ENCODE measurements around the gene PCSK6.
"Not testable (repeated sequence)": the region's sequence is repeated elsewhere in the genome, so short reads cannot be mapped to it uniquely, and the experiment has no call there.

Gene PCSK6

GRCh38 chr15:101372960-101373525, 116.5 kb downstream of the PCSK6 start:
- DNase-seq: no peak

DNA sequence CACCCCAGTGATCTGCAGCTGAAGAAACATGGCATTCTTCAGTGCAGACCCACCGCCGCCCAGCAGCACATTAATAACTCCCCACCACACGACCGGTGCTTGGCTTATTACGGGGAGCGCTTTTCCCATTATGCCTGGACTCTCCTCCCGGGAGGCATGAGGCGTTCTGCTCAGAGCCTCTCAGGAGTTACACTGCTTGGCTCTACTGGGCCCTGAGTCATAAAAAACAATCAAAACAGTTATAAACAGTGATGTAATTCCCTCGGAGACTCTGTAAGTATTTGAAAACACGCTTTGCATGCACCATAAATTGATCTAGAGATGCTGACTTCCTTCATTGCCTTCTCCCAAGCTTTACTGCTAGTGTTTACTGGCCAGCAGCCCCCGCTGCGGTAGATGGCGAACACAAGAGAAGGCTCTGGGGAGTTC, 117.3 kb downstream of the PCSK6 start:
- DNase-seq: no peak

DNA sequence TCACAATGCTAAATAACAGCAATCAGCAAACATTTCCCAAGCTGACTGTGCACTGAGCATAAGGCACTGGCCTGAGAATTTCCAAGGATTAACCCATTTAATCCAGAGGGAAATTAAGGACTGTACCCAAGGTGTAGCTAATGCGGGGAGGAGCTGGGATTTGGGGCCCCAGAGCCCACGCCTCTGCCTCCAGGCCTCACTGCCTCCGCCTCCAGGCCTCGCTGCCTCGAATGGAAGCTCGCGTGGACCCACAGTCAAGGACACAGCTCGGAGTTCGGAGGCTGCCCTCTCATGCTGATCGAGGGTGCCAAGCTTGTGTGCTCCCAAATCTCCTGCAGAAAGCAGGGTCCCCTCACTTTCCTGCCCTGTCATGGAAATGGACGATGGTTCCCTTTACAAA, 118.0 kb downstream of the PCSK6 start:
- no peak for DNase-seq

DNA sequence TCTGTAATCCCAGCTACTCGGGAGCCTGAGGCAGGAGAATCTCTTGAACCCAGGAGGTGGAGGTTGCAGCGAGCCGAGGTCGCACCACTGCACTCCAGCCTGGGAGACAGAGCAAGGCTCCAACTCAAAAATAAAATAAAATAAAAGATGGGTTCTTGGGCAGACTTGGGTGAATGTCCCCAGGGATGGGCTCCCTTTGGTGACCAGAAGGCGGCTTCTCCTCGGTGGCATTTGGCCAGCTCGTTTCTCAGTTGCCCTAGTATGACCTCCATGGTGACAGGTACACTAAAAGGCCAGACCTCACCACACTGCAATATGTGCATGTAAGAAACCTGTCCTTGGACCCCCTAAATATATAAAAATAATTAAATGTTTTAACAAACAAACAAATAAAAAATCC, 118.4 kb downstream of the PCSK6 start:
- no peak for DNase-seq

- no peak for DNase-seq
These were observed 119.0 kb downstream of the PCSK6 start for GRCh38 chr15:101370330-101371024.

DNA sequence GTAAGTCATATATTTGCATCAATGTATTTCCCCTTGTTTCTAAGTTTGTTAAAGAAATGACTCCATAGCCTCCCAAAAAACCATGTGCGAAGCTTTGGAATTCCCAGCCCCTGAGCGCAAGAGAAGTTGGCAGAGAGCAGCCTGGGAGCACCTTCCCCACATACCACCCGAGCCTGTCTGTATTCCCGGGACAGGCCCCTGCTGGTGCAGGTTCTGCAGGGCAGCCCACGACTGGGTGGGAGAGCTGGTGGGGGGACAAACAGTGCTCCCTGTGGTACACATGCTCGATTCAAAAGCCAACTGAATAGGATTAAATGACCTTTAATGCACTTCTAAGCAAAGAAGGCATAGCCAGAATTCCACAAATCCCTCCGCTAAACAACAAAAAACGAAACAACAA, 119.8 kb downstream of the PCSK6 start:
- no peak for DNase-seq

DNA sequence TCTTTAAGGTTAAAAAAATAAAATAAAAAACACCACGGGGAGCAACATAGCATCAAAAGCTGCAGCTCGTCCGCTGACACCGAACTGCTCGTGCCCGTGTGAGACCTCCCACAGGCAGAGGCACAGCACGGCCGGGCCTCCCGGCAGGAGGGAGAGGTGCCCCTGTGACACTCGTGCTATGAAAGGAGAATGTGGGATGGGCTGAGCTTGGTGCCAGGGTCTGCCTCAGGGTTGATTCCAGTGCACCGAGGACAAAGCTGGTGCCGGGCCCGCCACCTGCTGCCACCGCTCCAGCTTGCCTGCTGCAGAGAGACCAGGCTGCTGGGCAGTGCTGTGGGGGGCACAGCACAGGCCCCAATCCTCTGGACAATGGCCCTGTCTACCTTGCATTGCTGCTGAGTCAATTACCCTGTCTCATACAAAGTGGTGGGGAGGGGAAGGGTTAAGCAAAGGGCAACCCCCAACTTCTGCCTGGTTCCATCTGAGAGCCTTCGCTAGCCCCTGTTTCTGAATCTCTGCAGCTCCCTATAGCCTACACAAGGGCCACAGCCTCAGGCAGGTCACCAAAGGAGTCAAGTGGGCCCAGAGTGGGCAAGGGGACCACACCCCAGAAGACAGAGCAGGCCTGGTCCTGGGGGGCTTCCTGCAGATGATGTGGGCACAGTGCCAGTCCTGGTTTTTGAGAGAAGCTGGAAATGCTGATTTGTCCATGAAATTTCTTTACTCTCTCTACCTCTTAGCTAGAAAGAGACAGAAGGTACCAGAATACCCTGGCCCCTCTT, 120.5 kb downstream of the PCSK6 start:
- no peak for DNase-seq

DNA sequence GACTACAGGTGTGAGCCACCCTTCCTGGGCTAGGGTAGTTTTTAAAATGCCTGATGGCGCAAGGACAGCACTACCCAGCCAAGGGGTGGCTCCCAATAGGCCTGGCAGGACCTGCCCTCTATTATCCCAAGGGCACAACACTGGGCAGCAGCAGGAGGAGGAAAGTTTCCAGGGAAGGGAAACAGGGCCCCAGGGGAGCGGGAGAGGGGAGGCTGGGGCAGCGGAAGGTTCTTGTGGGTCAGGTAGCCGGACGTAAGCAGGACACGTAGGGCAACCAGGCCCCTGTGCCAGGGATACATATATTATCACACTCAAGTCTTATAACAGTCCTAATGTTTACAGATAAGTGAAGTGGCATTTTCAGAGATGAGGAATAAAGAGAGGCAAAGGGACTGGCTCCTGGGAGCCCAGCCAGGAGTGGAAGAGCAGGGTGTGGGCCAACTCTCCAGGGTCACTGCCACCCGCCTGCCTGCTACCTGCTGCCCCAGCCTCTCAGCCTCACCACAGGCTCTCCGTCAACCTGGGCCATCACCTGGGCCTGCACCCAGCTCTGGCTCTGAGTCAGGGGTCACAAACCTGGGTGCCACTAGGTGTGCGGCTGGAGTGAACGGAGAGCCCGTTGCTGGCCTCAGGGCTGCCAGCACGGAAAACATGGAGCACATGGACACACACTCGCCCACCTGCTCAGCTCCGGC, 121.3 kb downstream of the PCSK6 start:
- DNase-seq: no peak

GRCh38 chr15:101366853-101367252, 122.7 kb downstream of the PCSK6 start:
- DNase-seq: no peak

GRCh38 chr15:101362986-101363566, 126.4 kb downstream of the PCSK6 start:
- no peak for DNase-seq

- no peak for DNase-seq
These were observed 127.1 kb downstream of the PCSK6 start for GRCh38 chr15:101362359-101362758.

GRCh38 chr15:101361418-101361817, 128.1 kb downstream of the PCSK6 start:
- DNase-seq: no peak

DNA sequence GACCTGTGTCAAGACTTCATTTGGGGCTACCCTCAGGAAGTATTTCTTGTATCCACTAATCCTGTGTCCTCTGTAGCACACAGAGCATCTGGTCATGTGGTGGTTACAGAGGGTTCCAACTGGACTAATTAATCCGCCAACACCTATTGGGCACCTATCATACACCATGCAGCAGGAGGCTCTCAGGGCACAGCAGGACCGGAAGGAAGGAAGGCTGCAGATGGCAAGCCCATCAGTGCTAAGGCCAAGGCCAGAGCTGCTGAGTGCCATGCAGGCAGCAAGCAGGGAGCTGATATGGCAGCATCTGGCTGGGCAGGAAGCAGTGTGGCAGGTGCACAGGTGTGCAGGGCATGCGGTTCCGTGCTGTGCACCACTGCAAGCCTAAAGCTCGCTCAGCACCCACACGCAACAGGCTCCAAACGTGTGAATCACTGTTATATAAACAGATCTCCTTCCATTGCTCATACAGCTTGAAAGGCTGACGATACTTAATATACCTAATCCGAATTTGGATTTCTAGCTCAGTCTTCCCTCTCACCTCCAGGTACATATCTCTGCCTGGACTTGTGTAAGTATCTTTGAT, 130.1 kb downstream of the PCSK6 start:
- DNase-seq: no peak

DNA sequence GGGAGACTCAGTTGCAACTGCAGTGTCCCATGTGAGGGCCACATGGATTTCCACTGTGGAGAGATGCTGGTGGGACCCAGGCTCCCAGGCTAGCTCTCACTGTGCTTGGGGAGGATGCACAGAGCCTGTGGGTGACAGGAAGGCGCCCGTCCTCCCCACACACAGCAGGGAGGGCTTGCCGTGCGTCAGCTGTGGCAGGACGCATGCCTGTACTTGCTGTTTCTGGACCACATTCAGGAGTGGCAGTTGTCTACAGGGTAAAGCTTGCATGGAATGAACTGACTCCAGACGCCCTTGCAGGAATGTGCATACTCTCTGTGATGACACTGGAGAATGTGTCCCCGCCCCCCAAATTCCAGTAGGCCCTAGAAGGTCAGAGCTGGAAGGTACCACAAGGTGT, 130.6 kb downstream of the PCSK6 start:
- DNase-seq: no peak

DNA sequence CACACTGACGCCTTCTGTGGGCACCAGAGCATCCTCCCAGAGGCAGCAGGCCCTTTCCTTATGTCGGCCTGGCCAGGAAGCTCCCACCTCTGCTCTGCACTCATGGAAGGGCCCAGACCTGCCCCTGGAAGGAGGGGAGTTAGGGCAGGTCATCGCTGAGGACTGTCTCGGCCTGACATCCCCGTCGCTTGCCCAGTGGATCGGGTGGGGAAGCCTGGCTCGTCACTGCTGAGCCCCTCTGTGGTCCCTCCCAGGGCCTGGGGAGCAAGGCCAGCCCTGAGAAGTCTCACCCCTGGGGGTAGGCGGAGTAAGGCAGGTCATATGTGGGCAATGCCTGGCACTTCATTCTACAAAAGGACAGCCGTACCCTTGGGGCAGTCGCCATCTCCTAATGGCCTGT, 131.6 kb downstream of the PCSK6 start:
- DNase-seq: no peak

GRCh38 chr15:101357333-101357732, 132.2 kb downstream of the PCSK6 start:
- DNase-seq: no peak

- not testable (repeated sequence) for DNase-seq
These were observed 132.9 kb downstream of the PCSK6 start for GRCh38 chr15:101356512-101357172.

DNA sequence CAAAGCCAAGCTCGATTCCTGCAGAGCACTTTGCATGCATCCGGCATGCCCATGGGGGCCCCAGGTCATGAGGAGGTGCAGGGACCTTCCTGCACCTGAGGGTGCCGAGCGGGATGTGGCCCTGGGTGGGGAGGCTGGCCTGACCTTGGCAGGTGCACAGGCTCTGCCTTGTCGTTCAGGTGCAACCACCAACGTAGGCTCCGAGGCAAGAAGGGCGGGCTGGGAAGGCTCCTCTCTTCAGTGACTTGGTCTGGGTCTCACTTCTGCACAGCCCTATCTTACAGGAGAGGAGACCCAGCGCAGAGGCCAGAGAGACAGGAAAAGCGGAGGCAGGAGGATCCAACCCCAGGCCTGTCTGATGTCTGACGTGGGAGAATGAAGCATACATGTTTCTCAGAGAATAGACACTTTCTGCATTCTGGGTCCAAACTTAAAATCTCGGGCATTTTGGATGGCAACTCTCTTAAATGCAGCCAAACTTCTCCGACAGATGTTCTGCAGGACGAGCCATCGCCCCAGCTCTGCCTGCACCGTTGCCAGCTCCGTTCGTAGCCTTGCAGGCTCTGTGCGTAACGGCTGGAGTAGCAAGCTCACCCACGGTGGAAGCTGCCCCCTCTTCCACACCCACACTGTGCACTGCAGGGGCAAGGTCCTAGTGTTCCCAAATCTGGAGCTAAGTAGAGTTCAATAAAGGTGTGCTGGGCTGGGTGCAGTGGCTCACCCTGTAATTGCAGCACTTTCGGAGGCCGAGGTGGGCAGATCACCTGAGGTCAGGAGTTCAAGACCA, 133.6 kb downstream of the PCSK6 start:
- no peak for DNase-seq

DNA sequence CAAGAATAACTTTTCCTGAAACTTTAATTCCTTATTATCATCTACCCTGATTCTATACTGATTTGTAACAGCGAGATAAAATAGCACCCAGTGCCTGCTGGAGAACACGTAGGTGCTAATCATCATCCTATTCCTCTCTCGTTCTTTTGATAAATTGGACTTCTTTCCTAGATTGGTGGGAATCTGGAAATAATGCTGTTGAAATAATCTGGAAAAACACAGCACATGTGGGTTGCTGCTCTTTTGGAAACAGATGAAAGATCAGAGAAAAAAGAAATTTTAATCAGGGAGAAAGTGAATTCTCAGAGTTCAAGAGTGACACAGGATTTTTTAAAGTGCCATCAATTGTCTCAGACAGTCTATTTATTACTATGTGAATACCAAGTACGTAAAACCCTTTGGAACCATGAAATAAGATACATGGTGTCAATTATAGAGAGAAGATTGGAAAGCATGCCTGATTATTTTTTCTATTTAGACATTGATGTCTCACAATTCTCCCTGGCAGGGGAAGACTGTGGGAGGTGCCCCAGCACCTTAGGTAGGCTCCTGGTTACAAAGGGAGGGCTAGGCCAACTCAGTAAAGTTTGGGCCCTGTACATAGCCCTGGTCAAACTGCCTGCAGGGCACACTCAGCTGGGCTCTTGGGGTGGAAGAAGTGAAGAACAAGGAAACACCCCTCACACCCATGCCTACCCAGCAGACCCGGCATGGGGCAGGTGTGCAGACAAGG, 134.4 kb downstream of the PCSK6 start:
- no peak for DNase-seq

- no peak for DNase-seq
These were observed 136.3 kb downstream of the PCSK6 start for GRCh38 chr15:101353240-101353639.

DNA sequence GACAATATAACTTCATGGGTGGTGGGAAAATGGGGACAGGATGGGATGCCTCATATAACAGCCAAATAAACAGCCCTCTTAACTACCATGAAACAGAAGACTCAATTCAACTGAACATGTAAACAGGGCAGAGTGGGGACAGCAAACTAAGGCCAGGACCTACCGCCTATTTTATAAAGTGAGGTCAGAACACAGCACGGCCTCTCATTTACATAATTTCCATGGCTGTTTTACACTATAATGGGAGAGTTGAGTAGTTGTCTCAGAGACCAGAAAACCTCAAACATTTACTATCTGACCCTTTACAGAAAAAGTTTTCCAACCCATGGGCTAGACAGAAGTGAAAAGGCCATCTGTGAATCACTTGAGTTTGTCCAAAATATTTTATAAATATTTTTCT, 137.8 kb downstream of the PCSK6 start:
- DNase-seq: no peak
